Activated CD4-positive, CD25-positive, alpha-beta regulatory T cell treated with anti-CD3 and anti-CD28 coated beads, Interleukin-2, amount 50 U/mL, for 24 hours (primary cell): ENCODE data around the gene DHCR24.

Experiments used
- ATAC-seq, 2 donors: fragments of 150-1000 bp; cut with Tn5 transposase; one replicate each; pipeline ENCODE4 v1.10.0; 2021; ENCODE audit warnings: mild to moderate bottlenecking in 1 of 2, moderate library complexity in 1 of 2

The DHCR24 gene

DNA sequence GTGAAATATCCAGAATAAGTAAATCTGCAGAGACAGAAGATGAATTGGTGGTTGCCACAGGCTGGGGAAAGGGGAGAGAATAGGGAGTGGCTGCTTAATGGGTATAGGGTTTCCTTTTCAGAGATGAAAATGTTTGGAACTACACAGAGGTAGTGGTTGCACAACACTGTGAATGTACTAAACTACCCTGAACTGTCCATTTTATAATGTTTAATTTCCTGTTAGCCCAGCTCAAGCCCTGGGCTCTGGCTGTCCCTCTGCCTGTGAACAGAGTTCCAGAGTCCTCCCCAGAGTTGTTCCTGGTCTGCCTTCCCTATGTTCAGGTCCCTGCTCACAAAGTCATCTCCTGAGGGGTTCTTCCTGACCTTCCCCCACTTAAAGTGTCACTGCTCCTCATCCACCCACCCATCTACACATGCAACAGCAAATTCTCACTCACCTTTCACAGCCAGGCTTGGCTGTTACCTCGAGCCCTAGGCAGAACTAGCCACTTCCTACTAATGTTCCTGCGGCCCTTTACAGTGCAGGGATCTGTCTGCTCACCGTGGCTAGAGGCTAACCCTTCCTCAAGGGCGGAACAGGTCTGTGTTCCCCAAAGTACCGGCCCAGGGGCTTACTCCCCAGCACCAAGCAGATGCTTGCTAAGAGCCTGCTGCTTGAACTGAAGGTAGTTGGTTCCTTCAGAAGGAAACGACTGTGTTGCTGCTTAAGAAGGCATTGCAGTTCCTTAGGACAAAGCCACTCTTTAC lies 22.4 kb downstream of the DHCR24 start:
- no peak for ATAC-seq

- no peak for ATAC-seq
Measured at GRCh38 chr1:54863267-54863665, 23.7 kb downstream of the DHCR24 start.

- no peak for ATAC-seq
Measured at GRCh38 chr1:54861070-54861761, 25.8 kb downstream of the DHCR24 start.

GRCh38 chr1:54859700-54860391 lies 27.1 kb downstream of the DHCR24 start:
- no peak for ATAC-seq

DNA sequence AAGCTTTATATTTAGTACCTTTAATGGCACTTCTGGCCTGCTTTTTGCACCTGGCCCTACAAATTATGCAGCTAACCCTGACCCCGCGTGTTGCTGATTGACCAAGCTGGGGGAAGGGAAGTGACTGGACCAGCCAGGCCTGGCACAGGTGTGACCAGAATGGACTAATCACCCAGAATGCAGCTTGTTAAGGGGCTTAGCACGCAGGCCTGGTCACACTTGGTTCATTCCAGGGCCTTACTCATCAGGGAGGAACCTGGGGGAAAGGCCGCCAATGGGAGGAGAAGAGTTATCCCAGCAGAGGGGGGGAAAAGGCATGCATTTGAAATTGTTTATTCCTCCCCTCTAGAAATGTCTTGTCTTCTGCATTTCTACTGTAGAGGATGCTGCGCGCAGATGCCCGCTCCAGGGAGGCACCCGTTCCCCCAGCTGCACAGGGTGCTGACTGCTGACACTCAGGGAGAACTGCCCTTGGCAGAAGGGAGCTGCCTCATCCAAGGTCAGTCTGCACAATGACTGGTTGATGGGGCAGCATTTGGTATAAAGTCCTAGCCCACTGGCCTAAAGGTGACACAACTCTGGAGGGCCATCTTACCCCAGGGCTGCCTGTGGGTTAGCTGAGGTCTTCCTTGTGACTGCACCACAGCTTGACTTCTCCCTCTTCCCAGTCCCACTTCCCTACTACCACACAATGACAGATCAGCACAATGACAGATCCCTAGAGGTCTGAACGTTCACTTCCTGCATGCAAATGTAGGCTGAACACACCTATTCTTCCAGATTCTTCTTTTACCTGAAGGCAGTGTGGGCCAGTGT lies 29.0 kb downstream of the DHCR24 start:
- ATAC-seq, result no peak

GRCh38 chr1:54857141-54857540 lies 29.9 kb downstream of the DHCR24 start:
- ATAC-seq, result no peak

- no peak for ATAC-seq
Measured at GRCh38 chr1:54854381-54855020, 32.5 kb downstream of the DHCR24 start.

GRCh38 chr1:54853793-54854370 lies 33.1 kb downstream of the DHCR24 start:
- ATAC-seq, result no peak

GRCh38 chr1:54853096-54853792 lies 33.8 kb downstream of the DHCR24 start:
- ATAC-seq, result no peak

DNA sequence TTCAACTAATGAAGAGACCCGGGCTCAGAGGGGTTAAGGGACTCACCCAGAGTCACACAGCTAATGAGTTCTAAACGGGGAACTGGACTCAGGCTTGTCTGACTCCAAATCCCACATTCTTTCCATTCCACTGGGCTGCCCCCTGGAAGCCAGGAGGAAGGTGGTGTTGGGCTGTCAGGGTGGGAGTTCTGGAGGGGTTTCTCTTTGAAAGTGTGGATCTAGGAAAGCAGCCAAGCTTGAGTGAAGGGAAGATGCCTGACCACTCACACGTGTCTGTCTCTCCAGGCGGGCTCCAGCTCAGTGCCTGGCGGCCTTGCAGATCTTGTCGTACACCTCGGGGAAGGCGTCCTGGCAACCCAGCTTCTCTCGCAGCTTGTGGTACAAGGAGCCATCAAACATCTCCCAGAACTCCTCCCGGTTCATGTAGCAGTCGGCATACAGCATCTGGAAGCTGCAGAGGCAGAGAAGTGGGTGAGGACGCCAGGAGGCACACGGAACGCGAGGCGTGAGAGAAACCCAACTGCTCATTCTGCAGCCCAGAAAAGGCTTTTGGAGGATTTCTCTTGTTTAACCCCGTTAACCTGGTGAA lies 35.0 kb downstream of the DHCR24 start:
- ATAC-seq, result no peak

- no peak for ATAC-seq
Measured at GRCh38 chr1:54851406-54851805, 35.6 kb downstream of the DHCR24 start.

DNA sequence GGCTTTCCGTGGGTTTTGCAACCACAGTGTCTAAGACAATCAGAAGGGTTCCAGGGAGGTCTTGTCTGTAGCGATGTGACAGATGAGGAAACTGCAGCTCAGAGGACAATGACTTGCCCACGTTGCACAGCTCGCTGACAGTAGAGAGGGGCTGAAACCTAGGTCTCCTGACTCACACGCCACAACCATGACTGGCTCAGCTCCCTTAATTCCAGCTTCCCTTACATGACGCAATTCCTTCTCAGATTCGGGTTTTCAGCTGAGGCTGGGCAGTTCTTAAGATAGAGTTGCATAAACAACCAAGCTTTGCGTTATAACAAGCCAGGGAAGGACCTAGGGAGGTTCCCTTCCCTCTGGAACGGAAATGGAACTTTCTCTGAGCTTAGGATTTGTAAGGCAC lies 36.3 kb downstream of the DHCR24 start:
- ATAC-seq, result no peak

DNA sequence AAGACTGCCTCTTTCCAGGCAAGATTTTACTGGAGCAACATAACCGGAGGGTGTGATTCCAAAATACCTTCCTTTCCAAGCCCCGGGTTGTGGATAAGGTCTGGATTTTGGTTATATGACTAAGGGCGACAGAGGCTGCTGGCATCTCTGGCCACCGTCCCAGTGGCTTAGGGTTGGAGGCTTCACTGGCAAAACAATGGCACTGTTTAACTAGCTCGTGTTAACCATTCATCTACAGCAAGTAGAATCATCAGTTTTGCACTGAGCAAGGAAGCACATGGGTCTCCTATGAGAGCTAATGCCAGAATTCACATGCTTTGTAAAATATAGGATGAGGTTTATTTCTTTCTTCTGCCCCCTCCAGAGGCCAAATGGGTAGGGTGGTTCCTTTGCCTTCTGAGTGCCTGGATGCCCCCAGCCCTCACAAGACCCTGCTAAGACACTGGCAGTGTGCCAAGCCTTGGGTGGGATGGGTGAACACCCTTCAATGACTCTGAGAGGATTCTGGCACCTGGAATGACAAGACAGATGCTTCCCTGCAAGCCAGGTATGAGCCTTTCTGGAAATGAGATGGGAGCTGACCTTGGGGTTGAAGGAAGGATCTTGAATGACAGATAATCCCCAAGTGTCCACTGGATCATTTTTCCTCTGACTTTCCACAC lies 36.8 kb downstream of the DHCR24 start:
- no peak for ATAC-seq

- no peak for ATAC-seq
Measured at GRCh38 chr1:54849219-54850068, 37.6 kb downstream of the DHCR24 start.

- ATAC-seq, result no peak
Measured at GRCh38 chr1:54848134-54848948, 38.7 kb downstream of the DHCR24 start.

GRCh38 chr1:54846716-54847284 lies 40.2 kb downstream of the DHCR24 start:
- no peak for ATAC-seq

GRCh38 chr1:54846301-54846700 lies 40.7 kb downstream of the DHCR24 start:
- ATAC-seq, result no peak

DNA sequence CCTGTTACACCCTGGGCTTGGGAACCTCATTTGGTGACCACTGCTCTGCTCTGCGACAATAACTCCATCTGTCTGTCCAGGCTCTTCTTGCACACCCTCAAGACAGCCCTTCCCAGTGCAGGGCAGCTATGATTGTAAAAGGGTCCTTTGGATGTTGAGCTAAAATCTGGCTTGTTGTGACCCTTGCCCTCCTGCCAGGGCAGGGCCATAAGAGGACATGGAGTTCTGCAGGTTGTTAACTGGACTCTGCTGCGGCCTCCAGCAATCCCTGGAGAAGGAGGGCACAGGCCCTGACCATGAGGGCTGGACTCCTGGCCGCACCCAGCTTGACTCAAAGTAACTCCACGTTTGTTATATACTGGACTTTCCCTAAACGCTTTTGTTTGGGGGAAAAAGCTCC lies 41.2 kb downstream of the DHCR24 start:
- no peak for ATAC-seq
